Activated CD4-positive, alpha-beta T cell treated with anti-CD3 and anti-CD28 coated beads for 48 hours (primary cell): ENCODE results near the gene L3MBTL3.
A peak's percentile ranks its signal among the peaks of the same experiment; 100 is the strongest.
"Not testable (repeated sequence)": the region's sequence is repeated elsewhere in the genome, so short reads cannot be mapped to it uniquely, and the experiment has no call there.

Experiments used
- DNase-seq: peaks from one replicate; pipeline ENCODE4 v3.0.0-alpha.2; 2020

The L3MBTL3 gene

GRCh38 chr6:130093546-130093945 lies 75.2 kb downstream of the L3MBTL3 start:
- no peak for DNase-seq

DNA sequence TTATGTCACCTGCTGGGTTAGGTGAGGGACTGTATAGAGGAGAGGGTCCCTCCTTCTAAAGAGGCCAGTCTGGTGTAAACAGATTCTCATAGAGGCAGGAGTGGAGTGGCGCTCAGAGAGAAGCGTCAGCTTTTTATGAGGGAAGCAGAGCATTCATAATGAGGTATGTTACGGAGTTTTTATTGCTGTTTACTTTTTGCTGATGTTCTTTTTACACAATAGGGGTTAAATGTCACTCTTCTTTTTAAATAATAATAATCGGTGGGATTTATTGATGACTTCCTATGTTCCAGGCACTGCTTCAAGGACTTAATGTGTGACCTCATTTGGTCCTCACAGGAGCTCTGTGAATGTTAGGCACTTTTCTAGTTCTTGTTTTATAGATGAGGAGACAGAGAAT lies 79.9 kb downstream of the L3MBTL3 start:
- no peak for DNase-seq

- no peak for DNase-seq
These were observed 80.7 kb downstream of the L3MBTL3 start for GRCh38 chr6:130099119-130099518.

GRCh38 chr6:130105996-130106704 lies 87.8 kb downstream of the L3MBTL3 start:
- no peak for DNase-seq

GRCh38 chr6:130107710-130108109 lies 89.3 kb downstream of the L3MBTL3 start:
- no peak for DNase-seq

GRCh38 chr6:130111031-130111430 lies 92.7 kb downstream of the L3MBTL3 start:
- no peak for DNase-seq

- DNase-seq, result no peak
These were observed 94.9 kb downstream of the L3MBTL3 start for GRCh38 chr6:130113201-130113710.

DNA sequence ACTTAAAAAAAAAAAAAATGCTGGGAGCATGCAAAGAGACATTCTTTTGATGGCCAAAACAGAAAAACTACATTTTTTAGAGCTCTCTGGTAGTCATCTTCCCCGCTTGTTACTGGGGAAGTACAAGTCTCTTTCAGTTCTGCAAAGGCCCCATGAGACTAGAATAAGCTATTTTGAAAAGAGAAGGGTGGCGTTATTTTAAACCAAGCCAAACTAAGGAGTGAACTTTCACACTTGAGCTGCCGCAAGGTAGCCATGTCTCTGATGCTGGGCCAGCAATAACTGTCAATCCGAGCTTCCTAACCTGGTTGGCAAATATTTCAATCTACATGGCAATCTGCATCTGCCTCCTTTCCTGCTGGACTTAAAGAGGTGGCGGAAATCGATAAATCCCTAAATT lies 96.7 kb downstream of the L3MBTL3 start:
- DNase-seq, result no peak

- DNase-seq, result no peak
These were observed 97.9 kb downstream of the L3MBTL3 start for GRCh38 chr6:130116273-130116672.

- DNase-seq, result not testable (repeated sequence)
These were observed 98.9 kb downstream of the L3MBTL3 start for GRCh38 chr6:130117187-130117701.

- DNase-seq, result no peak
These were observed 99.9 kb downstream of the L3MBTL3 start for GRCh38 chr6:130118236-130118635.

- no peak for DNase-seq
These were observed 100.8 kb downstream of the L3MBTL3 start for GRCh38 chr6:130119211-130119610.

GRCh38 chr6:130120731-130121130 lies 102.3 kb downstream of the L3MBTL3 start:
- DNase-seq, result no peak

DNA sequence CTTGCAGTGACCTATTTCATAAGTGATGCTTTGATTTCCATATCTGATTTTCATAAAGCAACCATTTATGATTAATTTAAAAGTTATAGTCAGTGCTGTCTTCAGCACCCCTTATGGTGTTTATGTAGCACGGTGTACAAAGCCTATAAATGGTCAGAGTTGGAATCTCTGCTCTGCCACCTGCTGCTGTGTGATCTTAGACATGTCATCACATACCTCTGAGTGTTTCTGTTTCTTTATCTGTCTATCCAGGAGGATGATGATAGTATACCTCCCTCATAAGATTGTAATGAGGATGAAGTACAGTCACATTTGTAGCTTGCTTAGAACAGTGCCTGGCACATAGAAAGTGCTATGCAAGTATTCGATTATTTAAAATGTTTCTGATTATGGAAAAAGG lies 103.9 kb downstream of the L3MBTL3 start:
- no peak for DNase-seq

DNA sequence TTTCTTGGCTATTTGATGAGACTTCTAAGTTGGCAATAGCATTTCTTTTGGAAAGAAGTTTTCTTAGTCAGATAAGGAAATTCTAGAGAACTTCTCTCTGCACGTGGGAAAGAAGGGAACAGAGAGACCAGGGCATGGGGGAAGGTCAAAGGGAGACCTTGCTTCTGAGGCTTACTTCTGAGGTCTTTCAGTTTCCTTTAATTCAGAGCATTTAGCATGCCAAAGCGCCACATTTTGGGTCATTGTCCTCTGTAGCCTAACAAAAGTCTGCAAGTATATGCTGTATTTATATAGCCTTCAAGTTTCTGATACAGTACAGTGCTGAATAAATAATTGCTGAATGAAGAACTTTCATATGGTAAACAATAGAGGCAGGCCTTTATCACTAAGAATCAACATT lies 108.8 kb downstream of the L3MBTL3 start:
- DNase-seq, result no peak

GRCh38 chr6:130128326-130128725 lies 109.9 kb downstream of the L3MBTL3 start:
- no peak for DNase-seq

DNA sequence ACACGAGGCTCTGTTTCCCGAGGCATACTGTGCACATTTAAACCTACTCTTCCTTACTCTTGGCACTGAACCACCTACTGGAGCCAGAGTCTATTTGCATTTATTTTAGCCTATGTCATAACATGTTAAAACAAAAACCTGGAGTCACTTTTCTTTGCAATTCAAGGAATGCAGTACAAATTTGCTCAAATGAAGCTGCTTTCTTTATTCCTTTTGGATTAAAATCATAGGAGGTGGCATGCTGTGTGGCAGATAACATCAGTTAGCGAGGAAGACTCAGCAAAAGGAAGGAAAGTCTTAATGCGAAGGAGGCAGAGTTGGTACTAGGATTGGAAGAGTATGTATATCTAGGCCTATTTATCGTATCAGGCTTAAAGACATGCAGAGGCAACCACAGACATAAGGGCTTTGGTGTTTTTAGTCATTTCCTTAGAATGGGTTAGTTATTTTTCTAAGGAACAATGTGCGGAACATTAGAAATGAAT lies 111.4 kb downstream of the L3MBTL3 start:
- DNase-seq, result no peak

- DNase-seq, result peak; percentile 68
These were observed 113.9 kb downstream of the L3MBTL3 start for GRCh38 chr6:130132286-130132701.

DNA sequence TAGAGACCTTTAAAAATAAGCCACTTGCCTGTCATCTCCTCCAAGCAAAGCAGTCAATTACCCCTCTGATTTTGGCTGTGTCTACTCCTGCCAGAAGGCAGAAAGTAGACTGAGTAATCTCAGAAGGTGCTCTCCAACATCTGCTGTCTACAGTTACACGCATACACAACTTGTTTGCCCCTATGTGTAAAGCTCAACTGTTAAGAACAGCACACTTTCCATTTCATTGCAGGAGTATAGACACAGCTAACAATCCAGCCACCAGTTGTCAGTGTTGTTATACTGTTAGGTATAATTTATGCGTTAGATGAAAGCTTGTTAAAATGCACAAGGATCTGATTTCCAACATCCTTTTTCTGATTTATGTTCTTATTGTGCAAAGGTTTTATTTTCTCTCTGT lies 116.2 kb downstream of the L3MBTL3 start:
- DNase-seq, result no peak

DNA sequence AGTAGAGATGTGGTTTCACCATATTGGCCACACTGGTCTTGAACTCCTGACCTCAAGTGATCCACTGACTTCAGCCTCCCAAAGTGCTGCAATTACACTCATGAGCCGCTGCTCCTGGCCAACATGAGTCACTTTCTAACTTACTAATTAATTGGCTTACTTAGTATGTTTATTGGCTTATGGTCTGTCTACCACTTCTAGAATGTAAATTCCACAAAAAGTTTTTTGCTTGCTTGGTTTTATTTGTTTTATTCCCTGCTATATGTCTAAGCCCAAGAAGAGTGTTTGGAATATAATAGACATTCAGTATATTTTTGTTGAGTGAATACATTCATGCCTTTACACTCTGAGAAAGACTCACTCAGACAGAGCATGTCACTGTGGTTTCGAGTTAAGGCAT lies 118.4 kb downstream of the L3MBTL3 start:
- DNase-seq, result peak; percentile 13

DNA sequence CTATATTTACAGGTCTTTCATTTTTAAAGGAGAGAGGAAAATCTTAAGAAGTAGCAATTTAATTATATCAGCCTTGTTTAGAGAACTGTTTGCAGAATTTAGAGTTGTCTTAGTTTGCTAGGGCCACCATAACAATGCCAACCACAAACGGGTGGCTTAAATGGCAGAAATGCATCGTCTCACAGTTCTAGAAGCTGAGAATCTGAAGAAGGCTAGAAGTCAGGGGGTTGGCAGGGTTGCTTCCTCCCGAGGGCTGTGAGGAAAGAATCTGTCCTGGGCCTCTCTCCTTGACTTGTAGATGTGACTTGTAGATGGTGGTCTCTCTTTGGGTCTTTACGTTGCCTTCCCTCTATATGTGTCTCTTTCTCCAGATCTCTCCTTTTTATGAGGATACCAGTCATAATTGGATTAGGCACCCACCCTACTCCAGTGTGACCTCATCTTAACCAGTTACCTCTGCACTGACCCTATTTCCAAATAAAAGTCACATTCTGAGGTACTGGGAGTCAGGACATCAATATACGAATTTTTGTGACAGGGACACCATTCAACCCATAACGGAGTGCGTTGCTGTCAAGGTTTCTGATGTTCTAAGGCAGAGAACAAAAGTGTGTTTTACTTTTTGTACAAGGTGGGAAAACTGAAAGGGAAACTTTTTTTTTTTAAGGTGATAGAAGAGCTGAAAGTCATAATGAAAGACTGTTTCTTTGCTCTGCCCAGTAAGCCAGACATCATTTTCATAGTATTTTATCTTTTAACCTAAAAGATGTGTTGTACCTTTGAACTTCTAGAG lies 119.9 kb downstream of the L3MBTL3 start:
- DNase-seq, result no peak

DNA sequence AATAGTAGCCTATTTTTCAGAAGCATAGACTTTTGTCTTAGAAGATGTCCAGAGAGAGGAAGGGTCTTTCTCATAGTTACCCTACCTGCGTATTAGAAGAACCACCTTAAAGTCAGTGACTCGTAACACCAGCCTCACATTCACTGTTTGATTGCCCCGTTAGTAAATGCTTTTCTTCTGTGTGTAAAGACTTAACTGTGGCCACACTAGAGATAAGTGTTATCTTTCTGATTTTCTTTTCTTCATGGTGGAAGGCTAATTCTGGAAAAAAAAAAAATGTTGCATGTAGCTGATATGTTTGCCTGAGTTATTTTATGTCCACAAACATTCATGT lies 120.5 kb downstream of the L3MBTL3 start:
- no peak for DNase-seq

- no peak for DNase-seq
These were observed 121.7 kb downstream of the L3MBTL3 start for GRCh38 chr6:130140084-130140483.

- no peak for DNase-seq
These were observed 125.3 kb downstream of the L3MBTL3 start for GRCh38 chr6:130143709-130144108.
